NB4 (cell line): ENCODE results near the gene RAD51AP2.

Source experiments
- CTCF ChIP-seq: IDR thresholded peaks from one replicate; pipeline ENCODE4 v1.5.1; 2012; ENCODE audit warnings: low read depth, low read length
- MYC ChIP-seq: IDR thresholded peaks from 2 replicates; pipeline ENCODE4 v1.6.1; 2011; ENCODE audit warnings: low read depth, low read length
- POLR2A ChIP-seq: IDR thresholded peaks from 2 replicates; pipeline ENCODE4 v1.6.1; 2011; ENCODE audit warnings: mild to moderate bottlenecking; ENCODE audit not compliant: insufficient read length; ENCODE audit errors: extremely low read depth

DNA sequence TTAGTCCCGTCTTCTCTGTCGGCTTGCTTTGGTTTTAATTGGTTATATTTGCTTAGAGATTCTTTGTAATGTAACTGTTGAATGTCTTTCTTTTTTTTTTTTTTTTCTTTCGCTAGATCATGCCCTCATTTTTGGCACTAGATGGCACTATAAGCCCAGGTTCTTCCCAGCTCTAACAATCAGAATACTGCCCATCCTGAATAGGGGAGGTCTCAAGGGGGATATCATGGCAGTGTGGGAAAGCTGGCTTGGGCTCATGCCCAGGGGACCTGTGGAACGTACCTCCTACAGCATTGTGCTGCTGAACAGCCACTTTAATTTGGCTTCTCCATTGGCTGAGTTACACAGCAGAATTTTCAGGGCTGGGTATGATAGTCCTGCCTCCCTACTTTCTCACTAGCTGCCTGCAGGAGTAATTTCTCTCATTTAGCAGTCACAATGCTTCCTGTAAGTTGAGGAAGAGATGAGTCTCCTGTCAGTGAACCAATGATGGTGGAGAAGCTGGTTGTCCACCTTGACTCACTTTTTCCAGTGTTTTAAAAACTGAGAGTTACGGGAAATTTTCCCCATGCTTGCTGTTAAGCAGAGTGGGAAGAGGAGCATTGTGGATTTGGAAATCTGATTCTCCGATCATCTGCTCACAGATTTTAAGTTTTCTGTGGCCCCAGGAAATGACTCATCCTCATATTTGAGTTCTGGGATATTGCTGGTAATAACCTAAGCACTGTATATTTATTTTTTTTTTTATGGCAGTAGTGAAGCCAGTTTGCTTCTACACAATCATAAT is 47.2 kb downstream of the RAD51AP2 start:
- TF ChIP-seq MYC, result no peak
- peak; percentile 39 for TF ChIP-seq CTCF
- no peak for TF ChIP-seq POLR2A
